NOMO-1 treated with DMSO at 0.1 percent for 48 hours (cell line): ENCODE results near the gene CLEC16A.

Source experiments
- DNase-seq: peaks from one replicate; lab custom pipeline; 2025; ENCODE audit not compliant: unreplicated experiment; lab: John Stamatoyannopoulos, UW

The CLEC16A gene

GRCh38 chr16:11014136-11014535 is 69.8 kb downstream of the CLEC16A start:
- DNase-seq, result no peak

- DNase-seq, result no peak
Observed at GRCh38 chr16:11015076-11015475, 70.7 kb downstream of the CLEC16A start.

GRCh38 chr16:11015607-11016006 is 71.2 kb downstream of the CLEC16A start:
- no peak for DNase-seq

- DNase-seq, result no peak
Observed at GRCh38 chr16:11016524-11016988, 72.2 kb downstream of the CLEC16A start.

- DNase-seq, result no peak
Observed at GRCh38 chr16:11016993-11017392, 72.6 kb downstream of the CLEC16A start.

- DNase-seq, result no peak
Observed at GRCh38 chr16:11017499-11017898, 73.1 kb downstream of the CLEC16A start.

GRCh38 chr16:11020388-11020787 is 76.0 kb downstream of the CLEC16A start:
- no peak for DNase-seq

GRCh38 chr16:11020792-11021551 is 76.6 kb downstream of the CLEC16A start:
- no peak for DNase-seq

- DNase-seq, result no peak
Observed at GRCh38 chr16:11022002-11022401, 77.6 kb downstream of the CLEC16A start.

GRCh38 chr16:11023262-11024039 is 79.1 kb downstream of the CLEC16A start:
- no peak for DNase-seq

GRCh38 chr16:11024333-11025053 is 80.1 kb downstream of the CLEC16A start:
- DNase-seq, result no peak

GRCh38 chr16:11025120-11025531 is 80.8 kb downstream of the CLEC16A start:
- peak; percentile 53 for DNase-seq

GRCh38 chr16:11029948-11030347 is 85.6 kb downstream of the CLEC16A start:
- DNase-seq, result no peak

GRCh38 chr16:11030990-11031510 is 86.7 kb downstream of the CLEC16A start:
- no peak for DNase-seq

GRCh38 chr16:11032000-11032921 is 87.9 kb downstream of the CLEC16A start:
- DNase-seq, result no peak

- DNase-seq, result no peak
Observed at GRCh38 chr16:11032922-11033291, 88.5 kb downstream of the CLEC16A start.

- no peak for DNase-seq
Observed at GRCh38 chr16:11033629-11034420, 89.5 kb downstream of the CLEC16A start.

- no peak for DNase-seq
Observed at GRCh38 chr16:11034481-11034931, 90.1 kb downstream of the CLEC16A start.

- no peak for DNase-seq
Observed at GRCh38 chr16:11035096-11035495, 90.7 kb downstream of the CLEC16A start.
